Astrocyte (in vitro differentiated cells and primary cell): ENCODE measurements around the gene PARM1. TPM values are rescaled to one million over a fixed set of nuclear protein-coding genes. Genes with fewer than 3 reads are reported as not detected.

ENCODE experiments used
- DNase-seq: peaks from one replicate; pipeline ENCODE4 v3.0.0-alpha.2; 2010; ENCODE audit warnings: low read depth
- FAIRE-seq: peaks from 2 replicates; lab custom pipeline; 2011; peaks lifted over from hg19 to GRCh38; lab: Jason Lieb, UNC
- H2AFZ ChIP-seq: 2 replicates; pipeline ENCODE4 v1.6.0; 2012; ENCODE audit warnings: low read depth, low read length, inconsistent platforms
- H3K27ac ChIP-seq: 2 replicates; pipeline ENCODE4 v1.5.1; 2011; ENCODE audit warnings: low read depth, low read length, inconsistent platforms
- H3K27me3 ChIP-seq: 2 replicates; pipeline ENCODE4 v1.6.0; 2011; ENCODE audit warnings: low read length, inconsistent platforms; ENCODE audit not compliant: insufficient read depth
- H3K36me3 ChIP-seq: 2 replicates; pipeline ENCODE4 v1.5.1; 2011; ENCODE audit warnings: low read length, inconsistent platforms; ENCODE audit not compliant: insufficient read depth
- H3K4me1 ChIP-seq: 2 replicates; pipeline ENCODE4 v1.5.1; 2011; ENCODE audit warnings: low read length, inconsistent platforms; ENCODE audit not compliant: insufficient read depth
- H3K4me2 ChIP-seq: 2 replicates; pipeline ENCODE4 v1.6.0; 2012; ENCODE audit warnings: low read length, inconsistent platforms
- H3K4me3 ChIP-seq: 2 replicates; pipeline ENCODE4 v1.5.1; 2011; ENCODE audit warnings: low read depth, mild to moderate bottlenecking, low read length, inconsistent platforms; ENCODE audit not compliant: insufficient read depth
- H3K79me2 ChIP-seq: 2 replicates; pipeline ENCODE4 v1.6.0; 2012; ENCODE audit warnings: mild to moderate bottlenecking, low read length, inconsistent platforms; ENCODE audit not compliant: insufficient read depth
- H3K9ac ChIP-seq: 2 replicates; pipeline ENCODE4 v1.6.0; 2012; ENCODE audit warnings: mild to moderate bottlenecking, low read length, inconsistent platforms
- H3K9me3 ChIP-seq: 2 replicates; pipeline ENCODE4 v1.5.1; 2012; ENCODE audit warnings: low read depth, mild to moderate bottlenecking, low read length, inconsistent platforms; ENCODE audit not compliant: insufficient read depth
- H4K20me1 ChIP-seq: 2 replicates; pipeline ENCODE4 v1.6.0; 2012; ENCODE audit warnings: low read length, inconsistent platforms; ENCODE audit not compliant: insufficient read depth
- H3K27ac Mint-ChIP-seq: one replicate; pipeline ENCODE4 v1.8.0; 2021; ENCODE audit warnings: mild to moderate bottlenecking, mixed read lengths; ENCODE audit not compliant: unreplicated experiment
- H3K27me3 Mint-ChIP-seq: one replicate; pipeline ENCODE4 v1.8.0; 2021; ENCODE audit warnings: low read depth, mixed read lengths; ENCODE audit not compliant: unreplicated experiment
- H3K36me3 Mint-ChIP-seq: one replicate; pipeline ENCODE4 v1.8.0; 2021; ENCODE audit warnings: low read depth, mixed read lengths; ENCODE audit not compliant: unreplicated experiment
- H3K4me1 Mint-ChIP-seq: one replicate; pipeline ENCODE4 v1.8.0; 2021; ENCODE audit warnings: low read depth, mixed read lengths; ENCODE audit not compliant: unreplicated experiment
- H3K4me3 Mint-ChIP-seq: one replicate; pipeline ENCODE4 v1.8.0; 2021; ENCODE audit warnings: mild to moderate bottlenecking, moderate library complexity, mixed read lengths; ENCODE audit not compliant: unreplicated experiment
- H3K9me3 Mint-ChIP-seq: one replicate; pipeline ENCODE4 v1.8.0; 2021; ENCODE audit warnings: mild to moderate bottlenecking, mixed read lengths; ENCODE audit not compliant: unreplicated experiment
- CTCF ChIP-seq: IDR thresholded peaks from 2 replicates; pipeline ENCODE4 v1.5.1; 2011; ENCODE audit warnings: low read depth, mild to moderate bottlenecking, inconsistent platforms, low read length, moderate library complexity; ENCODE audit not compliant: insufficient read depth
- EZH2 ChIP-seq: IDR thresholded peaks from 2 replicates; pipeline ENCODE4 v1.6.1; 2012; ENCODE audit warnings: mild to moderate bottlenecking, low read length, inconsistent platforms; ENCODE audit not compliant: insufficient read depth
- total RNA-seq: library from RNA; stranded (reverse); gene quantifications from 2 replicates; pipeline ENCODE4 v1.2.1, GENCODE V29; 2021

Gene PARM1
- total RNA-seq, 1 donor from 2014 or later = 1.2 TPM

DNA sequence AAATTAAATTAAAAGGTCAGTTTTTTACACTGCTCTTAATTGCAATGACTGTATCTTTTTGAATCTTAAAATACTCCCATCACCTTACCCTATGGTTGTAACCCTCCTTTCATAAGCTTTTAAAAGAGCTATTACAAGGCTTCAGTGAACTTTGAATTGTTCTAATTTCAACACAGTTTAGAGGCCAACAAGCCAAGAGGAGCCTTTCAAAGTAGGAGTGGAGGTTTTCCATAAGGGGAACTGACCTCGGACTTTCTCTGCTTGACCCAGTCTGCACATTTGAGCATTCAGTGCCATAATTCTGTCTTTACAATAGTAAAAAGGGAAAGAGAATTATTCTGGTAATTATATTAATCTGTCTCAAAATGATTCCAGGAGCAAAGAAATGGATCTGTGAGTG is 98.9 kb downstream of the PARM1 start:
- Histone ChIP-seq H3K27ac (no peak overlapping the region), H3K4me1 (no peaks in the 10 kb centered on the region), H3K36me3 (no peaks in the 10 kb centered on the region), H2AFZ (no peak overlapping the region), H3K9me3 (no peaks in the 10 kb centered on the region), H3K27me3 (no peaks in the 10 kb centered on the region), H3K4me3 (no peak overlapping the region), H3K9ac (no peak overlapping the region), H3K4me2 (no peak overlapping the region), H4K20me1 (no peaks in the 10 kb centered on the region), H3K79me2 (no peaks in the 10 kb centered on the region)
- no peak overlapping the region for H3K4me3 Mint-ChIP-seq
- no peaks in the 10 kb centered on the region for H3K4me1 Mint-ChIP-seq
- no peaks in the 10 kb centered on the region for H3K36me3 Mint-ChIP-seq
- TF ChIP-seq EZH2 (no peak), CTCF (no peak)
- peaks cover 2% of the 10 kb centered on the region for H3K27me3 Mint-ChIP-seq
- peaks cover 3% of the 10 kb centered on the region for H3K9me3 Mint-ChIP-seq
- DNase-seq = no peak
- FAIRE-seq = no peak
- H3K27ac Mint-ChIP-seq = no peak overlapping the region

DNA sequence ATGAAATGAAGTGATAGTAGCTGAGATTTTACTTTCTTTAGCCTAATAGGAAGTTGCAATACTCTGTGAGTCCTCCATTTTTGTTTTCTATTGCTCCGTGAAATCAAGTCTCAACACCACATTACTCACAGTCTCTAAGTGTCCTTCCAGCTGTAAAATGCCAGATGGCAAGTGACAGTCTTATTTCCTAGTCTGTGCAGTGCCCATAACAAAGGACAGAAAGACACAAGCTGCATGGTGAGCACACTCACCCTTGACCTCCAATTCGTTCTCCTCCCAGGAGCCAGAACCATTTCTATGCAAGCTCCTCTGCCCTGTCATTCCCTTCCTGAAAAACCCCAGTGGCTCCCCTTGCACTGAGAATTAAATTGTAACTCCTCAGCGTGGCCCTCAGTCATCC is 101.6 kb downstream of the PARM1 start:
- Mint-ChIP-seq H3K27me3 (no peaks in the 10 kb centered on the region), H3K27ac (no peak overlapping the region), H3K36me3 (no peaks in the 10 kb centered on the region), H3K4me3 (no peak overlapping the region), H3K4me1 (no peaks in the 10 kb centered on the region), H3K9me3 (peaks cover 3% of the 10 kb centered on the region)
- FAIRE-seq = no peak
- no peak for DNase-seq
- H3K9me3 ChIP-seq = no peaks in the 10 kb centered on the region
- H4K20me1 ChIP-seq = no peaks in the 10 kb centered on the region
- H3K27ac ChIP-seq = no peak overlapping the region
- H3K4me1 ChIP-seq = no peaks in the 10 kb centered on the region
- TF ChIP-seq CTCF = no peak
- H3K9ac ChIP-seq = no peak overlapping the region
- no peaks in the 10 kb centered on the region for H3K27me3 ChIP-seq
- no peaks in the 10 kb centered on the region for H3K79me2 ChIP-seq
- no peaks in the 10 kb centered on the region for H3K36me3 ChIP-seq
- H3K4me2 ChIP-seq = no peak overlapping the region
- H3K4me3 ChIP-seq = no peak overlapping the region
- no peak overlapping the region for H2AFZ ChIP-seq

GRCh38 chr4:75035321-75035720 is 102.4 kb downstream of the PARM1 start:
- no peak overlapping the region for H3K27ac ChIP-seq
- no peak overlapping the region for H3K9ac ChIP-seq
- Mint-ChIP-seq H3K36me3 (no peaks in the 10 kb centered on the region), H3K4me3 (no peak overlapping the region), H3K27me3 (no peaks in the 10 kb centered on the region), H3K4me1 (no peaks in the 10 kb centered on the region), H3K27ac (no peak overlapping the region), H3K9me3 (peaks cover 3% of the 10 kb centered on the region)
- H3K4me2 ChIP-seq = no peak overlapping the region
- H3K4me1 ChIP-seq = no peaks in the 10 kb centered on the region
- H4K20me1 ChIP-seq = no peaks in the 10 kb centered on the region
- TF ChIP-seq EZH2 (no peak), CTCF (no peak)
- H3K36me3 ChIP-seq = no peaks in the 10 kb centered on the region
- no peaks in the 10 kb centered on the region for H3K27me3 ChIP-seq
- H3K79me2 ChIP-seq = no peaks in the 10 kb centered on the region
- H3K4me3 ChIP-seq = no peak overlapping the region
- no peak overlapping the region for H2AFZ ChIP-seq
- FAIRE-seq = no peak
- no peak for DNase-seq
- H3K9me3 ChIP-seq = no peaks in the 10 kb centered on the region
